ENCODE measurements around the gene DNAJC12.

DNA sequence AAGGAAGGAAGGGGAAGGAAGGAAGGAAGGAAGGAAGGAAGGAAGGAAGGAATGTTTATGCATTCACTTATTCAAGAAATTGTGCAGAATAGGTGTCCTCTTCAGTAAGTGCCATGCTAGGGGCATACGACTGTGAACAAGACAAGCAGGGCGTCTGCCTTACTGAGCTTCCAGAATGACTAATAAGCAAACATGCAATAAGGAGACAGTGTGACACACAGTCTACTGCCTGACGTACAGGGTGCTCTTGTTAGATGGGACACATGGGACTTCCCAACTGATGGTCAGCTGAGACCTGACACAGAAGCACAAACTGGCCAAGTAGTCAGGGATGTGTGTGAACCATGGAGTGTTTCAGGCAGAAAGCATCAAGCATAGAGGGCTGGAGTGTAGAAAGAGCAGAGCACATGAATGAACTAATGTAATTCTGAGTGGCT lies 18.2 kb downstream of the DNAJC12 start:
- TF ChIP-seq CTCF (conservative IDR thresholded peaks at IDR 0.05; ENCODE audit: low read length) = no peak
- TF ChIP-seq EZH2phosphoT487 (IDR thresholded peaks at IDR 0.05; ENCODE audit: borderline replicate concordance, low read depth, low read length) = no peak

All from OCI-LY7 (cell line).